ENCODE measurements around the gene ARID5A. TPM values are rescaled to one million over a fixed set of nuclear protein-coding genes. Genes with fewer than 3 reads are reported as not detected.
"Not testable (repeated sequence)": the region's sequence is repeated elsewhere in the genome, so short reads cannot be mapped to it uniquely, and the experiment has no call there.

Gene ARID5A
- total RNA-seq, 2 experiments from 2014 or later, result 326 to 342 TPM

DNA sequence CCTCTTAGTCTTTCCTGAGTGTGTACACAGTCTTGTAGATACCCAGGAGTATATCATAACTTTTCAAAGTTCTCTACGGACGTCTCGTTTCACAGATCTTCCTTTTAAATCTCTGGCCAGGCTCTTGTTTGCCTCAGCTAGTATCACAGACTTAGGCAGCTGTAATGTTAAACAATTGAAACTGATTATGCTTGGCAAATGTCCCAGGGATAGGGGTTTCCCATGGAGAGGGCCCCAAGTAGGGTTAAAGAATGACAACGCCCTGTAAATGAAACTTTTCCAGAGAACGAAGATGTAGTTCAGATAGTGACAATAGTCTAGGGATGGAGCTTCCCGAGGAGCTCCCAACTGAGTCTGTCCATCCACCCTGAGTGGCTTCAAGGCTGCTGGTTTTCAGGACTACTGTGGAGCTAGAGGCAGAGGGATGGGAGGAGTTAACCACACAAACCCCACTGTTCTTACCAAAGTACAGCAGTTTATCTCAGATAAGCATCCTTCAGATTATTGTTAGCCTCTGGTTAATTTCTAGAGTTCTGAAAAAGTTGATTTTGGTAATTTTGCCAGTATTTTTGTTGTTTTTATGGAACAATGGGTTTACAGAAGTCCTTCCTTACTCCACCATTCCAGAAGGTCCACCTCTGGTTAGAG lies 40.4 kb upstream of the ARID5A start:
- no peak overlapping the region for H3K27ac Mint-ChIP-seq
- no peak for ATAC-seq (ENCODE audit: poor library complexity)
- ChIA-PET CTCF (no interaction called here), POLR2A (interaction anchor here (0.7 kb wide), 1 partner anchor 89 kb away, joined by 3 read pairs; no protein-coding TSS in a partner anchor)
- no peak overlapping the region for H3K27ac ChIP-seq (ENCODE audit: low read depth in 1 of 2, low read length in 2 of 2)
- intact Hi-C loops (cut with DNase I, micrococcal nuclease), result no loop called here
- peaks cover 8% of the 10 kb centered on the region for H3K9me3 Mint-ChIP-seq
- H3K4me3 ChIP-seq (ENCODE audit: low read length), result no peak overlapping the region
- no peaks in the 10 kb centered on the region for H3K4me1 ChIP-seq (ENCODE audit: insufficient read depth, low read length)
- peaks cover 3% of the 10 kb centered on the region for H3K36me3 Mint-ChIP-seq (ENCODE audit: low read depth)
- no peaks in the 10 kb centered on the region for H3K36me3 ChIP-seq (ENCODE audit: insufficient read depth, low read length)
- H3K9me3 ChIP-seq (ENCODE audit: control insufficient read depth in 1 of 2, insufficient read depth in 1 of 2, low read length in 2 of 2), result peaks cover 5 to 13% of the 10 kb centered on the region in 2 experiments
- H3K4me1 Mint-ChIP-seq (ENCODE audit: low read depth), result peaks cover 2% of the 10 kb centered on the region
- TF ChIP-seq, protein P1, sequence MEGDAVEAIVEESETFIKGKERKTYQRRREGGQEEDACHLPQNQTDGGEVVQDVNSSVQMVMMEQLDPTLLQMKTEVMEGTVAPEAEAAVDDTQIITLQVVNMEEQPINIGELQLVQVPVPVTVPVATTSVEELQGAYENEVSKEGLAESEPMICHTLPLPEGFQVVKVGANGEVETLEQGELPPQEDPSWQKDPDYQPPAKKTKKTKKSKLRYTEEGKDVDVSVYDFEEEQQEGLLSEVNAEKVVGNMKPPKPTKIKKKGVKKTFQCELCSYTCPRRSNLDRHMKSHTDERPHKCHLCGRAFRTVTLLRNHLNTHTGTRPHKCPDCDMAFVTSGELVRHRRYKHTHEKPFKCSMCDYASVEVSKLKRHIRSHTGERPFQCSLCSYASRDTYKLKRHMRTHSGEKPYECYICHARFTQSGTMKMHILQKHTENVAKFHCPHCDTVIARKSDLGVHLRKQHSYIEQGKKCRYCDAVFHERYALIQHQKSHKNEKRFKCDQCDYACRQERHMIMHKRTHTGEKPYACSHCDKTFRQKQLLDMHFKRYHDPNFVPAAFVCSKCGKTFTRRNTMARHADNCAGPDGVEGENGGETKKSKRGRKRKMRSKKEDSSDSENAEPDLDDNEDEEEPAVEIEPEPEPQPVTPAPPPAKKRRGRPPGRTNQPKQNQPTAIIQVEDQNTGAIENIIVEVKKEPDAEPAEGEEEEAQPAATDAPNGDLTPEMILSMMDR (IDR thresholded peaks at IDR 0.05), result no peak
- H3K4me3 Mint-ChIP-seq, result no peak overlapping the region
- peaks cover 8% of the 10 kb centered on the region for H3K27me3 Mint-ChIP-seq
- no peaks in the 10 kb centered on the region for H3K27me3 ChIP-seq (ENCODE audit: control insufficient read depth in 1 of 2, insufficient read depth in 2 of 2, low read length in 2 of 2)
- DNase-seq, result no peak

DNA sequence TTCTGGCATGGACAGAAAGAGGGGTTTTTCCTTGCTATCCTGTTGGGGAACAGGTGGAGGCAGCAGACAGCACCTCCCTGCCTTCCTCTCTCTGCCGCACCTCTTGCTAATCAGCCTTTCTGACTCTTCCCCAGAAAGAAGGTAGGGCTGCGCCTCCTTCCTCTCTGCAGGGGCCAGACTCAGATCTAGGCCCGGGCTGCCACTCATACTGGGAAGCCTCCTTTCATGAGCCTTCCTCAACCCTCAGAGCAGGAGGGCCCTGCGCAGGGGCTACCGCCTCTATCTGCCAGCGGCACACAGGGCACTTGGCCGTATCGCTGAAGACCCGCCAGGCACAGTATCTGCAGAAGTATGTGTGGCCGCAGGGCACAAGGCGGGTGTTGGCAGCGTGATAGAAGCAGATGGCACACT lies 38.5 kb upstream of the ARID5A start:
- ChIA-PET POLR2A (no interaction called here), CTCF (no interaction called here)
- Mint-ChIP-seq H3K27me3 (peaks cover 10% of the 10 kb centered on the region), H3K4me3 (no peak overlapping the region), H3K9me3 (peaks cover 8% of the 10 kb centered on the region), H3K4me1 (ENCODE audit: low read depth) (peaks cover 13% of the 10 kb centered on the region), H3K27ac (no peak overlapping the region), H3K36me3 (ENCODE audit: low read depth) (peaks cover 3% of the 10 kb centered on the region)
- Histone ChIP-seq H3K27me3 (ENCODE audit: control insufficient read depth in 1 of 2, insufficient read depth in 2 of 2, low read length in 2 of 2) (no peaks in the 10 kb centered on the region), H3K4me3 (ENCODE audit: low read length) (no peak overlapping the region), H3K4me1 (ENCODE audit: insufficient read depth, low read length) (peaks cover 17% of the 10 kb centered on the region), H3K36me3 (ENCODE audit: insufficient read depth, low read length) (no peaks in the 10 kb centered on the region), H3K9me3 (ENCODE audit: control insufficient read depth in 1 of 2, insufficient read depth in 1 of 2, low read length in 2 of 2) (peaks cover 5 to 13% of the 10 kb centered on the region in 2 experiments), H3K27ac (ENCODE audit: low read depth in 1 of 2, low read length in 2 of 2) (no peak overlapping the region)
- ATAC-seq (ENCODE audit: poor library complexity) (no peak), DNase-seq (no peak)
- intact Hi-C loops (cut with DNase I, micrococcal nuclease), result no loop called here
- TF ChIP-seq, protein P1 (IDR thresholded peaks at IDR 0.05), result no peak

DNA sequence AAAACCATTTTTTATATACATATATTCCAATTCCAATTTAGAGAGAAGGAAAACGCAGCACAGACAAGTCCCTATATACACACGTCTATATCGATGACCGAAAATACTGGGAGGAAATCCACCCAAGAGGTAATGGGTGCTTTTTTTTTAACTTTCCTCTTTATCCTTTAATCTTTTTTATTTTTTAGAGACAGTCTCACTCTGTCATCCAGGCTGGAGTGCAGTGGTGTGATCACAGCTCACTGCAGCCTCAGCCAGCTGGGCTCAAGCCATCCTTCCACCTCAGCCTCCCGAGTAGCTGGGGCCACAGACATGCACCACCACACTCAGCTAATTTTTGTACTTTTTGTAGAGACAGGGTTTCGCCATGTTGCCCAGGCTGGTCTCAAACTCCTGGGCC lies 37.9 kb upstream of the ARID5A start:
- H3K9me3 Mint-ChIP-seq; intact Hi-C loops (cut with DNase I, micrococcal nuclease); DNase-seq; H3K27me3 ChIP-seq (ENCODE audit: control insufficient read depth in 1 of 2, insufficient read depth in 2 of 2, low read length in 2 of 2); H3K27ac ChIP-seq (ENCODE audit: low read depth in 1 of 2, low read length in 2 of 2); H3K27ac Mint-ChIP-seq; POLR2A ChIA-PET; H3K4me3 Mint-ChIP-seq; H3K4me3 ChIP-seq (ENCODE audit: low read length); ATAC-seq (ENCODE audit: poor library complexity); CTCF ChIA-PET; H3K36me3 ChIP-seq (ENCODE audit: insufficient read depth, low read length); H3K36me3 Mint-ChIP-seq (ENCODE audit: low read depth): not testable (repeated sequence)
- H3K27me3 Mint-ChIP-seq, result peaks cover 10% of the 10 kb centered on the region
- H3K4me1 ChIP-seq (ENCODE audit: insufficient read depth, low read length), result peaks cover 17% of the 10 kb centered on the region
- peaks cover 5 to 13% of the 10 kb centered on the region in 2 experiments for H3K9me3 ChIP-seq (ENCODE audit: control insufficient read depth in 1 of 2, insufficient read depth in 1 of 2, low read length in 2 of 2)
- peaks cover 13% of the 10 kb centered on the region for H3K4me1 Mint-ChIP-seq (ENCODE audit: low read depth)

Data from CD4-positive, alpha-beta T cell (primary cell).